Smooth muscle cell of the umbilical artery (primary cell): ENCODE measurements around the gene EIF3K. TPM values are rescaled to one million over a fixed set of nuclear protein-coding genes. Genes with fewer than 3 reads are reported as not detected.

Source experiments
- total RNA-seq: library from RNA; depleted of rRNA; stranded (reverse); fragments of >200 nt; gene quantifications from 2 replicates; pipeline ENCODE4 v1.2.3, GENCODE V29; 2014

EIF3K gene, protein sequence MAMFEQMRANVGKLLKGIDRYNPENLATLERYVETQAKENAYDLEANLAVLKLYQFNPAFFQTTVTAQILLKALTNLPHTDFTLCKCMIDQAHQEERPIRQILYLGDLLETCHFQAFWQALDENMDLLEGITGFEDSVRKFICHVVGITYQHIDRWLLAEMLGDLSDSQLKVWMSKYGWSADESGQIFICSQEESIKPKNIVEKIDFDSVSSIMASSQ
- total RNA-seq: 192 and 281 TPM in 2 replicates

DNA sequence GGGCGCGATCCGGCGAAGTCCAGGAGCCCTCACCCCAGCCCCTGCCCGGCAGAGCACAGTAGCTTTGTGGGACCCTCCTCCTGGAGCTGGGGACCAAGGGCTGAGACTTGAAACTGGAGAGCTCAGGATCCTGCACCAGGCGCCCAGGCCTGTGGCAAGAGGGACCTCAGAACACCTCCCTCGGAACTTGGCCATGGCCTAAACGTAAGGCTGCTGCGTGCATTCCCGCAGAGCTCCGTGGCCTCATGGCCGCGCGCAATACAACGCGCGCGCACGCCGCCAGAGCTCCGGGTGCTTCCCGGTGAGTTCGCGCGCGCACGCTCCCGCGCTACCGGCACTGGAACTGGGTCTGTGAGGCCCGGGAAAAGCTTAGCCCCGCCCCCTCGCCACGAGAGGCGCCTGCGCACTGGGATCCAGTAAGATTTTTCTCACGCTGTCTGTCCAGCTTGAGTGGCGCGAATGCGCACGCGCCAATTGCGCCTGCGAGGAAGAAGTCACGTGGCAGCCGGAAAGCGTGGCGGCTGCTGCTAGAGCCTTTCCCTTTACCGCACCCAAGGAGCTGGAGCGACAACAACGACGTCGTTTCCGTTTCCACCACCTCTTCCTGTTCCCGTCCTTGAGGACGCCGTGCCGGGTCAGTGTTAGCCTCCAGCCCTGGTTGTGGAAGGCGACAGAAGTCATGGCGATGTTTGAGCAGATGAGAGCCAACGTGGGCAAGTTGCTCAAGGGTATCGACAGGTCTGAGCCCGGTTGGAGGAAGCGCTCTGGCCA lies at the start of gene EIF3K:
EIF3K (plus strand) TSS at position 599 of the 771 bp plus-strand sequence; CDS start at position 680, 81 bp downstream.

GRCh38 chr19:38617764-38618589 lies 1.0 kb upstream of the EIF3K start, which contains the start of gene MAP4K1:
TSS of gene MAP4K1 (minus strand) at chr19:38617953. CDS start at chr19:38617895, 58 bp downstream.

GRCh38 chr19:38647368-38647965 lies 28.5 kb downstream of the EIF3K start, which contains the start of gene ACTN4:
TSS of gene ACTN4 (plus strand) at chr19:38647649. CDS start at chr19:38647746, 97 bp downstream.

Other genes starting within 250 kb of the EIF3K start
- 303 and 319 TPM in 2 replicates for gene PSMD8, start 244.6 kb upstream of the EIF3K start, total RNA-seq
- 0.30 and 0.88 TPM in 2 replicates for gene GGN, start 231.2 kb upstream of the EIF3K start, total RNA-seq
- 2.1 and 7.3 TPM in 2 replicates for gene SPRED3, start 230.5 kb upstream of the EIF3K start, total RNA-seq
- gene FAM98C, start 216.1 kb upstream of the EIF3K start, total RNA-seq: 7.1 and 7.8 TPM in 2 replicates
- not detected in 2 replicates for gene RASGRP4, start 193.0 kb upstream of the EIF3K start, total RNA-seq
- 0.09 TPM in 1 of 2 replicates, not detected in the other for gene RYR1, start 185.5 kb upstream of the EIF3K start, total RNA-seq
- gene MAP4K1, start 1.2 kb upstream of the EIF3K start, total RNA-seq: not detected in 2 replicates
- gene ACTN4, start 28.5 kb downstream of the EIF3K start, total RNA-seq: 257 and 911 TPM in 2 replicates
- gene CAPN12, start 125.3 kb downstream of the EIF3K start, total RNA-seq: 0.30 and 0.46 TPM in 2 replicates
- gene LGALS7, start 154.3 kb downstream of the EIF3K start, total RNA-seq: not detected in 2 replicates
- gene LGALS7B, start 170.0 kb downstream of the EIF3K start, total RNA-seq: not detected in 2 replicates
- not detected in 2 replicates for gene LGALS4, start 193.8 kb downstream of the EIF3K start, total RNA-seq
- 14.1 and 17.5 TPM in 2 replicates for gene ECH1, start 212.6 kb downstream of the EIF3K start, total RNA-seq
- gene HNRNPL, start 230.8 kb downstream of the EIF3K start, total RNA-seq: 128 and 209 TPM in 2 replicates